Esophagus muscularis mucosa (tissue), 4 donors: Measurements from ENCODE around the gene PAM.

Source experiments
- EP300 ChIP-seq: sonication (generic); formaldehyde crosslinking; IDR thresholded peaks from one replicate; pipeline ENCODE4 v1.6.1; 2017; ENCODE audit warnings: antibody characterized with exemption
- POLR2A ChIP-seq: fragments of 450-650 bp; IDR thresholded peaks from one replicate; pipeline ENCODE4 v1.6.1; 2017; ENCODE audit warnings: antibody characterized with exemption, moderate library complexity, mild to moderate bottlenecking, low read depth
- POLR2AphosphoS5 ChIP-seq, 2 donors: sonication (generic); formaldehyde crosslinking; IDR thresholded peaks; one replicate each; pipeline ENCODE4 v1.6.1; 2017; ENCODE audit warnings: antibody characterized with exemption in 2 of 2
- TF ChIP-seq, protein P1 (sequence below), 3 experiments: fragments of 200-600 bp in 2 of 3; fragments of 450-650 bp in 1 of 3; sonication (generic) in 2 of 3; IDR thresholded peaks; one replicate each; pipeline ENCODE4 v1.5.1; 2017 to 2019; ENCODE audit warnings: antibody characterized with exemption in 3 of 3, mild to moderate bottlenecking in 2 of 3, moderate library complexity in 1 of 3

DNA sequence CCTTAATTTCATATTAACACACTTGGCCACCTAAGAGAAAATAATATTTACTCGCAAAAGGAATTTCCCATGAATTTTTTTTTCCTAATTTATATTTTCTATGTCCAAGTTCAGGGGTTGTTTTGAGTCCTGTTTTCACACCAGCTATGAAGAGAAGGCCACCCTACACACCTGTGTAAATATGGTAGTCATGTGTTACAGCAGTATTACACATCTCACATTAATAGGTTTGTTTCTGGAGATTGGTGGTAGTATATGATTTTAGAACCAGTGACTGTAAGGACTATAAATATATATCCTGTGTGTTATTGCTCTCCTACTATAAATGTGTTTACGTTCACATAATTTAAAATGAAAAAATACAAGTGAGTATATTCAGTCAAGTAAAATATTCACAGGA lies 147.5 kb downstream of the PAM start:
- TF ChIP-seq, protein P1, sequence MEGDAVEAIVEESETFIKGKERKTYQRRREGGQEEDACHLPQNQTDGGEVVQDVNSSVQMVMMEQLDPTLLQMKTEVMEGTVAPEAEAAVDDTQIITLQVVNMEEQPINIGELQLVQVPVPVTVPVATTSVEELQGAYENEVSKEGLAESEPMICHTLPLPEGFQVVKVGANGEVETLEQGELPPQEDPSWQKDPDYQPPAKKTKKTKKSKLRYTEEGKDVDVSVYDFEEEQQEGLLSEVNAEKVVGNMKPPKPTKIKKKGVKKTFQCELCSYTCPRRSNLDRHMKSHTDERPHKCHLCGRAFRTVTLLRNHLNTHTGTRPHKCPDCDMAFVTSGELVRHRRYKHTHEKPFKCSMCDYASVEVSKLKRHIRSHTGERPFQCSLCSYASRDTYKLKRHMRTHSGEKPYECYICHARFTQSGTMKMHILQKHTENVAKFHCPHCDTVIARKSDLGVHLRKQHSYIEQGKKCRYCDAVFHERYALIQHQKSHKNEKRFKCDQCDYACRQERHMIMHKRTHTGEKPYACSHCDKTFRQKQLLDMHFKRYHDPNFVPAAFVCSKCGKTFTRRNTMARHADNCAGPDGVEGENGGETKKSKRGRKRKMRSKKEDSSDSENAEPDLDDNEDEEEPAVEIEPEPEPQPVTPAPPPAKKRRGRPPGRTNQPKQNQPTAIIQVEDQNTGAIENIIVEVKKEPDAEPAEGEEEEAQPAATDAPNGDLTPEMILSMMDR (IDR thresholded peaks at IDR 0.05) = no peak
- TF ChIP-seq EP300 (no peak), POLR2A (no peak), POLR2AphosphoS5 (IDR thresholded peaks at IDR 0.05) (no peak)
